Right lobe of liver (tissue), 4 donors: ENCODE data around the gene MAGOH.

ENCODE experiments used
- CTCF ChIP-seq, 4 donors: fragments of 200-600 bp in 3 of 4; fragments of 450-650 bp in 1 of 4; IDR thresholded peaks; one replicate each; pipeline versions ENCODE4 v1.5.1 to v1.8.0; 2016 to 2022; ENCODE audit warnings: antibody characterized with exemption in 4 of 4, mild to moderate bottlenecking in 2 of 4
- POLR2A ChIP-seq: fragments of 450-650 bp; IDR thresholded peaks from one replicate; pipeline ENCODE4 v1.6.1; 2017; ENCODE audit warnings: antibody characterized with exemption, mild to moderate bottlenecking
- donor health status: DM: no; HTN: no; CAD: no.
- donor health status: DM: no; HTN: no; CAD: no.
- donor health status: DM: no; HTN: yes; CAD: no.

GRCh38 chr1:53241828-53242227, 3.5 kb upstream of the MAGOH start:
- TF ChIP-seq CTCF (IDR thresholded peaks at IDR 0.05) (no peak), POLR2A (no peak)
